ENCODE measurements around the gene EPN3. TPM values are rescaled to one million over a fixed set of nuclear protein-coding genes. Genes with fewer than 3 reads are reported as not detected.

The EPN3 gene
- polyA plus RNA-seq, 1 donor from 2014 or later, result not detected

GRCh38 chr17:50590946-50591737 lies 58.6 kb downstream of the EPN3 start:
- Histone ChIP-seq H3K27me3 (ENCODE audit: insufficient read depth, low read depth, low read length) (no peaks in the 10 kb centered on the region), H3K27ac (ENCODE audit: low read length) (no peak overlapping the region), H3F3A (ENCODE audit: insufficient read depth, low read length, poor library complexity, severe bottlenecking) (no peaks in the 10 kb centered on the region), H3K4me3 (ENCODE audit: low read length) (no peak overlapping the region), H3K9ac (ENCODE audit: low read length) (no peak overlapping the region), H3K36me3 (ENCODE audit: insufficient read depth, low read length) (no peaks in the 10 kb centered on the region), H3K79me2 (replicated peaks; ENCODE audit: insufficient read depth, low read length) (no peaks in the 10 kb centered on the region), H4K20me1 (ENCODE audit: insufficient read depth) (no peaks in the 10 kb centered on the region), H3K4me2 (ENCODE audit: low read length) (no peak overlapping the region), H3K9me3 (ENCODE audit: low read length) (no peaks in the 10 kb centered on the region), H2AFZ (ENCODE audit: low read depth, low read length) (no peak overlapping the region), H3K9me2 (ENCODE audit: insufficient read depth, low read length) (no peaks in the 10 kb centered on the region)
- no peak for TF ChIP-seq SMC3 (conservative IDR thresholded peaks at IDR 0.05; ENCODE audit: poor library complexity)
- no peak for TF ChIP-seq POLR2AphosphoS5 (IDR thresholded peaks at IDR 0.05)
- no peak for TF ChIP-seq EZH2 (IDR thresholded peaks at IDR 0.05; ENCODE audit: borderline replicate concordance, insufficient read depth, low read length, poor library complexity, severe bottlenecking)
- TF ChIP-seq TAF1 (IDR thresholded peaks at IDR 0.05; ENCODE audit: low read depth), result no peak
- no peak for TF ChIP-seq MXI1 (conservative IDR thresholded peaks at IDR 0.05; ENCODE audit: poor library complexity, severe bottlenecking)
- TF ChIP-seq RAD21 (conservative IDR thresholded peaks at IDR 0.05), result no peak
- TF ChIP-seq EP300 (conservative IDR thresholded peaks at IDR 0.05; ENCODE audit: poor library complexity, severe bottlenecking), result no peak
- no peak for TF ChIP-seq REST (IDR thresholded peaks at IDR 0.05; ENCODE audit: borderline replicate concordance)
- TF ChIP-seq CTCF (IDR thresholded peaks at IDR 0.05; ENCODE audit: poor library complexity, severe bottlenecking), result no peak

GRCh38 chr17:50593321-50593720 lies 60.8 kb downstream of the EPN3 start:
- Histone ChIP-seq H4K20me1 (ENCODE audit: insufficient read depth) (no peaks in the 10 kb centered on the region), H3K9ac (ENCODE audit: low read length) (peak overlapping the region; percentile 51), H3K9me3 (ENCODE audit: low read length) (no peaks in the 10 kb centered on the region), H3K4me2 (ENCODE audit: low read length) (peak overlapping the region; percentile 25), H2AFZ (ENCODE audit: low read depth, low read length) (no peak overlapping the region), H3K9me2 (ENCODE audit: insufficient read depth, low read length) (no peaks in the 10 kb centered on the region), H3K27ac (ENCODE audit: low read length) (peak overlapping the region; percentile 70), H3F3A (ENCODE audit: insufficient read depth, low read length, poor library complexity, severe bottlenecking) (no peaks in the 10 kb centered on the region), H3K27me3 (ENCODE audit: insufficient read depth, low read depth, low read length) (no peaks in the 10 kb centered on the region), H3K4me3 (ENCODE audit: low read length) (peak overlapping the region; percentile 37), H3K79me2 (replicated peaks; ENCODE audit: insufficient read depth, low read length) (no peaks in the 10 kb centered on the region), H3K36me3 (ENCODE audit: insufficient read depth, low read length) (no peaks in the 10 kb centered on the region)
- TF ChIP-seq EP300 (conservative IDR thresholded peaks at IDR 0.05; ENCODE audit: poor library complexity, severe bottlenecking) (peak; percentile 32), REST (IDR thresholded peaks at IDR 0.05; ENCODE audit: borderline replicate concordance) (no peak), CTCF (IDR thresholded peaks at IDR 0.05; ENCODE audit: poor library complexity, severe bottlenecking) (no peak), RAD21 (conservative IDR thresholded peaks at IDR 0.05) (no peak), MXI1 (conservative IDR thresholded peaks at IDR 0.05; ENCODE audit: poor library complexity, severe bottlenecking) (peak; percentile 43), EZH2 (IDR thresholded peaks at IDR 0.05; ENCODE audit: borderline replicate concordance, insufficient read depth, low read length, poor library complexity, severe bottlenecking) (no peak), TAF1 (IDR thresholded peaks at IDR 0.05; ENCODE audit: low read depth) (no peak), POLR2AphosphoS5 (IDR thresholded peaks at IDR 0.05) (peak; percentile 65), SMC3 (conservative IDR thresholded peaks at IDR 0.05; ENCODE audit: poor library complexity) (no peak)
